Activated T-helper 2 cell treated with anti-CD3 and anti-CD28 coated beads, Interferon-gamma antibody, Interleukin-2, Interleukin-4, amounts not matched to agents 10 μg/mL and 5 μg/mL and 100 μg/mL, durations not matched to agents 14 hours and 24 hours and 36 hours (primary cell): Measurements from ENCODE around the gene SMIM23. TPM values are rescaled to one million over a fixed set of nuclear protein-coding genes. Genes with fewer than 3 reads are reported as not detected.
"Not testable (repeated sequence)": the region's sequence is repeated elsewhere in the genome, so short reads cannot be mapped to it uniquely, and the experiment has no call there.

ENCODE experiments used
- DNase-seq: peaks from one replicate; pipeline ENCODE4 v3.0.0; 2021; ENCODE audit warnings: low spot score
- H3K27ac Mint-ChIP-seq: one replicate; pipeline ENCODE4 v1.8.0; 2021; ENCODE audit warnings: mixed read lengths
- H3K27me3 Mint-ChIP-seq: one replicate; pipeline ENCODE4 v1.8.0; 2021; ENCODE audit warnings: low read depth, mixed read lengths
- H3K36me3 Mint-ChIP-seq: one replicate; pipeline ENCODE4 v1.8.0; 2021; ENCODE audit warnings: low read depth, mixed read lengths
- H3K4me1 Mint-ChIP-seq: one replicate; pipeline ENCODE4 v1.8.0; 2021; ENCODE audit warnings: low read depth, mixed read lengths
- H3K4me3 Mint-ChIP-seq: one replicate; pipeline ENCODE4 v1.8.0; 2021; ENCODE audit warnings: low read depth, mild to moderate bottlenecking, moderate library complexity, mixed read lengths
- H3K9me3 Mint-ChIP-seq: one replicate; pipeline ENCODE4 v1.8.0; 2021; ENCODE audit warnings: mixed read lengths
- intact Hi-C: fragments of 100-400 bp; cut with micrococcal nuclease; formaldehyde crosslinking; loops from one replicate; pipeline ENCODE4 v1.15.1; 2023
- total RNA-seq: library from RNA; stranded (reverse); gene quantifications from 2 replicates; pipeline ENCODE4 v1.2.3, GENCODE V29; 2022

Gene SMIM23
- total RNA-seq, 1 donor from 2014 or later = not detected

- Mint-ChIP-seq H3K27me3 (no peaks in the 10 kb centered on the region), H3K9me3 (no peaks in the 10 kb centered on the region), H3K4me1 (no peaks in the 10 kb centered on the region), H3K4me3 (no peak overlapping the region), H3K36me3 (no peaks in the 10 kb centered on the region), H3K27ac (no peak overlapping the region)
- intact Hi-C loops = no loop called here
- no peak for DNase-seq
These were observed 8.6 kb upstream of the SMIM23 start for GRCh38 chr5:171776770-171777759.

GRCh38 chr5:171781744-171782143, 3.9 kb upstream of the SMIM23 start:
- H3K4me3 Mint-ChIP-seq, H3K4me1 Mint-ChIP-seq, DNase-seq, H3K27ac Mint-ChIP-seq, H3K27me3 Mint-ChIP-seq, intact Hi-C loops, H3K9me3 Mint-ChIP-seq, H3K36me3 Mint-ChIP-seq: not testable (repeated sequence)

GRCh38 chr5:171782332-171782966, 3.2 kb upstream of the SMIM23 start:
- DNase-seq = no peak
- Mint-ChIP-seq H3K36me3 (no peaks in the 10 kb centered on the region), H3K4me3 (no peak overlapping the region), H3K9me3 (no peaks in the 10 kb centered on the region), H3K4me1 (no peaks in the 10 kb centered on the region), H3K27ac (no peak overlapping the region), H3K27me3 (peaks cover 2% of the 10 kb centered on the region)
- intact Hi-C loops = no loop called here

GRCh38 chr5:171783051-171783450, 2.6 kb upstream of the SMIM23 start:
- intact Hi-C loops = no loop called here
- no peaks in the 10 kb centered on the region for H3K4me1 Mint-ChIP-seq
- no peak overlapping the region for H3K4me3 Mint-ChIP-seq
- no peaks in the 10 kb centered on the region for H3K36me3 Mint-ChIP-seq
- DNase-seq = no peak
- H3K27ac Mint-ChIP-seq = no peak overlapping the region
- H3K9me3 Mint-ChIP-seq = no peaks in the 10 kb centered on the region
- H3K27me3 Mint-ChIP-seq = peaks cover 2% of the 10 kb centered on the region

GRCh38 chr5:171789353-171789752, 3.7 kb downstream of the SMIM23 start:
- Mint-ChIP-seq H3K27me3 (peaks cover 4% of the 10 kb centered on the region), H3K36me3 (no peaks in the 10 kb centered on the region), H3K4me3 (no peak overlapping the region), H3K9me3 (no peaks in the 10 kb centered on the region), H3K27ac (no peak overlapping the region), H3K4me1 (no peaks in the 10 kb centered on the region)
- intact Hi-C loops = no loop called here
- DNase-seq = no peak

- no peak for DNase-seq
- Mint-ChIP-seq H3K27me3 (peaks cover 4% of the 10 kb centered on the region), H3K4me1 (no peaks in the 10 kb centered on the region), H3K4me3 (no peak overlapping the region), H3K36me3 (no peaks in the 10 kb centered on the region), H3K9me3 (no peaks in the 10 kb centered on the region), H3K27ac (no peak overlapping the region)
- intact Hi-C loops = no loop called here
These were observed 4.8 kb downstream of the SMIM23 start for GRCh38 chr5:171790408-171790807.

GRCh38 chr5:171794470-171794960, 8.9 kb downstream of the SMIM23 start:
- intact Hi-C loops = no loop called here
- Mint-ChIP-seq H3K36me3 (no peaks in the 10 kb centered on the region), H3K27ac (no peak overlapping the region)

GRCh38 chr5:171795381-171795780, 9.8 kb downstream of the SMIM23 start:
- DNase-seq = no peak
- intact Hi-C loops = no loop called here
- no peaks in the 10 kb centered on the region for H3K4me1 Mint-ChIP-seq
- H3K36me3 Mint-ChIP-seq = no peaks in the 10 kb centered on the region
- no peaks in the 10 kb centered on the region for H3K9me3 Mint-ChIP-seq
- H3K27ac Mint-ChIP-seq = no peak overlapping the region
- peaks cover 4% of the 10 kb centered on the region for H3K27me3 Mint-ChIP-seq
- H3K4me3 Mint-ChIP-seq = no peak overlapping the region

More at GRCh38 chr5:171794470-171794960, 8.9 kb downstream of the SMIM23 start:
- no peaks in the 10 kb centered on the region for H3K9me3 Mint-ChIP-seq
- DNase-seq = no peak
- no peaks in the 10 kb centered on the region for H3K4me1 Mint-ChIP-seq
- H3K4me3 Mint-ChIP-seq = no peak overlapping the region
- H3K27me3 Mint-ChIP-seq = peaks cover 4% of the 10 kb centered on the region

- peaks cover 4% of the 10 kb centered on the region for H3K27me3 Mint-ChIP-seq
- DNase-seq = no peak
- H3K9me3 Mint-ChIP-seq = no peaks in the 10 kb centered on the region
- no peak overlapping the region for H3K27ac Mint-ChIP-seq
- H3K36me3 Mint-ChIP-seq = no peaks in the 10 kb centered on the region
- intact Hi-C loops = no loop called here
- H3K4me1 Mint-ChIP-seq = no peaks in the 10 kb centered on the region
- H3K4me3 Mint-ChIP-seq = no peak overlapping the region
These were observed 10.8 kb downstream of the SMIM23 start for GRCh38 chr5:171796436-171796835.

- H3K4me1 Mint-ChIP-seq = no peaks in the 10 kb centered on the region
- no peaks in the 10 kb centered on the region for H3K36me3 Mint-ChIP-seq
- DNase-seq = no peak
- intact Hi-C loops = no loop called here
- H3K27me3 Mint-ChIP-seq = peaks cover 4% of the 10 kb centered on the region
- H3K27ac Mint-ChIP-seq = no peak overlapping the region
- no peaks in the 10 kb centered on the region for H3K9me3 Mint-ChIP-seq
- H3K4me3 Mint-ChIP-seq = no peak overlapping the region
These were observed 11.9 kb downstream of the SMIM23 start for GRCh38 chr5:171797543-171797942.

- intact Hi-C loops = no loop called here
- Mint-ChIP-seq H3K27me3 (no peaks in the 10 kb centered on the region), H3K9me3 (no peaks in the 10 kb centered on the region), H3K36me3 (no peaks in the 10 kb centered on the region), H3K4me3 (no peak overlapping the region), H3K4me1 (no peaks in the 10 kb centered on the region), H3K27ac (no peak overlapping the region)
- DNase-seq = no peak
These were observed 12.8 kb downstream of the SMIM23 start for GRCh38 chr5:171798418-171798817.

- no peaks in the 10 kb centered on the region for H3K4me1 Mint-ChIP-seq
- H3K27ac Mint-ChIP-seq = no peak overlapping the region
- H3K9me3 Mint-ChIP-seq = no peaks in the 10 kb centered on the region
- no peak for DNase-seq
- no peaks in the 10 kb centered on the region for H3K36me3 Mint-ChIP-seq
- intact Hi-C loops = no loop called here
- no peak overlapping the region for H3K4me3 Mint-ChIP-seq
- peaks cover 13% of the 10 kb centered on the region for H3K27me3 Mint-ChIP-seq
These were observed 16.2 kb downstream of the SMIM23 start for GRCh38 chr5:171801839-171802238.

- Mint-ChIP-seq H3K9me3 (no peaks in the 10 kb centered on the region), H3K4me1 (peaks cover 2% of the 10 kb centered on the region), H3K36me3 (no peaks in the 10 kb centered on the region), H3K27ac (no peak overlapping the region), H3K4me3 (no peak overlapping the region), H3K27me3 (peaks cover 27% of the 10 kb centered on the region)
- intact Hi-C loops = no loop called here
- no peak for DNase-seq
These were observed 20.1 kb downstream of the SMIM23 start for GRCh38 chr5:171805746-171806145.
